Tibial nerve (tissue), 4 donors: ENCODE data around the gene MARS1. TPM values are rescaled to one million over a fixed set of nuclear protein-coding genes. Genes with fewer than 3 reads are reported as not detected.
A peak's percentile ranks its signal among the peaks of the same experiment; 100 is the strongest.

Experiments
- DNase-seq, 2 donors: peaks; one replicate each; pipeline ENCODE4 v3.0.0-alpha.2; 2019; ENCODE audit warnings: low spot score in 2 of 2
- H3K27ac ChIP-seq, 4 donors: fragments of 200-600 bp; sonication (generic) in 3 of 4; one replicate each; pipeline ENCODE4 v1.5.1; 2017 to 2019; ENCODE audit warnings: mild to moderate bottlenecking in 1 of 4
- H3K27me3 ChIP-seq, 2 donors: fragments of 200-600 bp; sonication (generic) in 1 of 2; one replicate each; pipeline versions ENCODE4 v1.5.1 to v1.6.0; 2017 to 2019
- H3K36me3 ChIP-seq, 3 donors: fragments of 200-600 bp; sonication (generic); one replicate each; pipeline ENCODE4 v1.5.1; 2018 to 2019
- H3K4me1 ChIP-seq, 4 donors: fragments of 200-600 bp; sonication (generic) in 3 of 4; one replicate each; pipeline ENCODE4 v1.5.1; 2017 to 2019
- H3K4me3 ChIP-seq, 4 donors: fragments of 200-600 bp; sonication (generic) in 3 of 4; one replicate each; pipeline ENCODE4 v1.5.1; 2017 to 2019; ENCODE audit warnings: mild to moderate bottlenecking in 1 of 4, moderate library complexity in 1 of 4
- H3K9me3 ChIP-seq, 4 donors: fragments of 200-600 bp; sonication (generic) in 3 of 4; one replicate each; pipeline ENCODE4 v1.5.1; 2017 to 2019
- CTCF ChIP-seq, 5 experiments: fragments of 200-600 bp in 3 of 5; fragments of 450-650 bp in 2 of 5; sonication (generic) in 3 of 5; IDR thresholded peaks; one replicate each; pipeline ENCODE4 v1.5.1; 2016 to 2019; ENCODE audit warnings: antibody characterized with exemption in 5 of 5, mild to moderate bottlenecking in 3 of 5, moderate library complexity in 2 of 5
- EP300 ChIP-seq, 2 donors: sonication (generic); formaldehyde crosslinking; IDR thresholded peaks; one replicate each; pipeline ENCODE4 v1.6.1; 2017; ENCODE audit warnings: antibody characterized with exemption in 2 of 2, mild to moderate bottlenecking in 1 of 2
- POLR2A ChIP-seq, 2 donors: fragments of 450-650 bp; IDR thresholded peaks; one replicate each; pipeline ENCODE4 v1.6.1; 2017; ENCODE audit warnings: antibody characterized with exemption in 2 of 2, mild to moderate bottlenecking in 2 of 2, moderate library complexity in 2 of 2
- WGBS, 2 donors: methylation state at CpG; one replicate each; pipeline ENCODE4 v1.1.5; 2018; 5-methylcytosine and 5-hydroxymethylcytosine counted together
- total RNA-seq, 4 donors: library from RNA; depleted of rRNA; stranded (reverse); fragments of >200 nt; gene quantifications; one replicate each; pipeline ENCODE4 v1.1.0, GENCODE V29; 2016

MARS1 gene
- total RNA-seq, 4 donors from 2014 or later = 53.5 to 101 (median 74.2) TPM

- peak overlapping the region; percentile 62 to 84 (median 80) for H3K4me3 ChIP-seq
- TF ChIP-seq EP300 (IDR thresholded peaks at IDR 0.05) (no peak), CTCF (IDR thresholded peaks at IDR 0.05) (no peak), POLR2A (IDR thresholded peaks at IDR 0.05) (no peak)
- DNase-seq = no peak
- peaks cover 0 to 12% (median 0%) of the 10 kb centered on the region in 3 donors for H3K36me3 ChIP-seq
- no peaks in the 10 kb centered on the region for H3K27me3 ChIP-seq
- no peaks in the 10 kb centered on the region for H3K9me3 ChIP-seq
- 1% methylated on average over 15 of the region's 19 CpGs for WGBS, 2 donors
- peaks cover 0 to 40% (median 21%) of the 10 kb centered on the region in 4 donors for H3K4me1 ChIP-seq
- peak overlapping the region; percentile 81 to 92 (median 86) for H3K27ac ChIP-seq
Observed at GRCh38 chr12:57460841-57461275, 27.0 kb upstream of the MARS1 start.

GRCh38 chr12:57461276-57461916, 26.5 kb upstream of the MARS1 start:
- peak in 1 of 2 donors; percentile 44 for TF ChIP-seq EP300 (IDR thresholded peaks at IDR 0.05)
- TF ChIP-seq POLR2A (IDR thresholded peaks at IDR 0.05) = peak in 1 of 2 donors; percentile 36
- no peak for TF ChIP-seq CTCF (IDR thresholded peaks at IDR 0.05)
- peak overlapping the region; percentile 81 to 92 (median 86) for H3K27ac ChIP-seq
- H3K4me1 ChIP-seq = peaks cover 0 to 36% (median 21%) of the 10 kb centered on the region in 4 donors
- WGBS, 2 donors = 0 to 1% methylated on average over 30 to 31 of the region's 32 CpGs
- peak overlapping the region; percentile 62 to 84 (median 80) for H3K4me3 ChIP-seq
- H3K9me3 ChIP-seq = no peaks in the 10 kb centered on the region
- DNase-seq = peak; percentile 69 to 80
- no peaks in the 10 kb centered on the region for H3K27me3 ChIP-seq
- peaks cover 0 to 12% (median 0%) of the 10 kb centered on the region in 3 donors for H3K36me3 ChIP-seq

- Histone ChIP-seq H3K4me3 (peak overlapping the region; percentile 62 to 84 (median 80)), H3K27ac (peak overlapping the region; percentile 81 to 92 (median 86)), H3K27me3 (no peaks in the 10 kb centered on the region), H3K36me3 (peaks cover 0 to 12% (median 0%) of the 10 kb centered on the region in 3 donors), H3K4me1 (peaks cover 0 to 36% (median 21%) of the 10 kb centered on the region in 4 donors), H3K9me3 (no peaks in the 10 kb centered on the region)
- TF ChIP-seq CTCF (IDR thresholded peaks at IDR 0.05) (no peak), POLR2A (IDR thresholded peaks at IDR 0.05) (no peak), EP300 (IDR thresholded peaks at IDR 0.05) (no peak)
- WGBS, 2 donors = 0% methylated on average over 9 of the region's 9 CpGs
- no peak for DNase-seq
Observed at GRCh38 chr12:57461917-57462250, 26.0 kb upstream of the MARS1 start.

GRCh38 chr12:57462251-57462911, 25.5 kb upstream of the MARS1 start:
- H3K27ac ChIP-seq = peak overlapping the region; percentile 81 to 92 (median 86)
- H3K36me3 ChIP-seq = peaks cover 0 to 16% (median 0%) of the 10 kb centered on the region in 3 donors
- TF ChIP-seq CTCF (IDR thresholded peaks at IDR 0.05) (peak; percentile 95 to 97 (median 96)), POLR2A (IDR thresholded peaks at IDR 0.05) (peak in 1 of 2 donors; percentile 26), EP300 (IDR thresholded peaks at IDR 0.05) (peak; percentile 11 to 47)
- peak; percentile 77 to 92 for DNase-seq
- WGBS, 2 donors = 1% methylated on average over 18 to 28 of the region's 28 CpGs
- H3K4me1 ChIP-seq = peaks cover 0 to 36% (median 21%) of the 10 kb centered on the region in 4 donors
- no peaks in the 10 kb centered on the region for H3K9me3 ChIP-seq
- peak overlapping the region; percentile 62 to 84 (median 80) for H3K4me3 ChIP-seq
- no peaks in the 10 kb centered on the region for H3K27me3 ChIP-seq

- no peaks in the 10 kb centered on the region for H3K9me3 ChIP-seq
- peak overlapping the region in 3 of 4 donors; percentile 82 to 92 (median 90) for H3K27ac ChIP-seq
- peaks cover 0 to 36% (median 21%) of the 10 kb centered on the region in 4 donors for H3K4me1 ChIP-seq
- TF ChIP-seq EP300 (IDR thresholded peaks at IDR 0.05) (no peak), POLR2A (IDR thresholded peaks at IDR 0.05) (no peak), CTCF (IDR thresholded peaks at IDR 0.05) (no peak)
- peak overlapping the region in 3 of 4 donors; percentile 62 to 84 (median 76) for H3K4me3 ChIP-seq
- peaks cover 0 to 21% (median 0%) of the 10 kb centered on the region in 3 donors for H3K36me3 ChIP-seq
- no peak for DNase-seq
- WGBS, 2 donors = 20 to 28% methylated on average over 5 of the region's 5 CpGs
- H3K27me3 ChIP-seq = no peaks in the 10 kb centered on the region
Observed at GRCh38 chr12:57462912-57463253, 25.0 kb upstream of the MARS1 start.
